ENCODE results near the gene MYO1B.

Gene MYO1B

DNA sequence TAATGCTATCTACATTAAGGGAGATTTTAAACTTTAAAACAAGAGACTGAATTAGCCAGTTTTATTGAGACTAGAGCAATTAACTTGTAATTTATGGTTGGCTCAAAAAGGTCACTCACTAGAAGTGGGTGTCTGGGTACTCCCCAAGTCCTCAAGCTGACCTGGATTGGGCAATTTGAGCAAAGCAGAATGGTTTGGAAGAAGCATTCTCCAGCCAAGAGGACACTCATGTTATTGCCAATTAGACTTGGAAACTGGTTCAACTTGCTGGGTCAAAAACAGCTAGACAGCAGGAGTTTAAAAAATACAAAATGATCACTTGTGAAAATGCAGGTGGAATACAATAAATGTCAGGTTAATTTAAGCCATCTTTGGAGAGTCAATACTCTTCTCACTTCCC is 29.5 kb upstream of the MYO1B start:
- H2AFZ ChIP-seq (ENCODE audit: low read depth, low read length) = no peak overlapping the region
- H3K36me3 ChIP-seq (ENCODE audit: insufficient read depth, low read length) = no peaks in the 10 kb centered on the region
- no peaks in the 10 kb centered on the region for H3K9me3 ChIP-seq (ENCODE audit: low read length)
- no peaks in the 10 kb centered on the region for H3K4me1 ChIP-seq (ENCODE audit: insufficient read depth, low read length)
- H3K4me3 ChIP-seq (ENCODE audit: low read length) = no peak overlapping the region
- no peaks in the 10 kb centered on the region for H3K27me3 ChIP-seq (ENCODE audit: insufficient read depth, low read length)

DNA sequence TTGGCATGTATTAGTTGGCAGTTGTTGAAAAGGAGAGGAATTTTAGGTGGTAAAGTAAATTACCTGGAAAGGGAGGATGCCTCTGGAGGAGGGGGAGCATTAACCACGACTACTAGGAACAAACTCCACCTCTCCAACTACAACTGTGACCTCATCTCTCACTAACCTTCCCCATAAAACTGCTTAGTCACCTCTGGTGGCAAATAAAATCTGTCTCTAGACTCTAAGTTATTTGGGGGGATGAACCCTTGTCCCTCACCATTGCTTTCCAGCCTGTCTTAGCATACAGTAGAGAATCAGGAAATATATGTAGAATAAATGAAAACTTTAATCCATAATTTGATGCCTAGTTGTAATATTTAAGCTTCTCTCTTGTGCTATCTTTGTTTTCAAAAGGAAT is 27.6 kb upstream of the MYO1B start:
- Histone ChIP-seq H3K4me1 (ENCODE audit: insufficient read depth, low read length) (no peaks in the 10 kb centered on the region), H3K36me3 (ENCODE audit: insufficient read depth, low read length) (no peaks in the 10 kb centered on the region), H3K4me3 (ENCODE audit: low read length) (no peak overlapping the region), H3K9me3 (ENCODE audit: low read length) (no peaks in the 10 kb centered on the region), H2AFZ (ENCODE audit: low read depth, low read length) (no peak overlapping the region), H3K27me3 (ENCODE audit: insufficient read depth, low read length) (no peaks in the 10 kb centered on the region)

- Histone ChIP-seq H3K27me3 (ENCODE audit: insufficient read depth, low read length) (no peaks in the 10 kb centered on the region), H3K4me1 (ENCODE audit: insufficient read depth, low read length) (no peaks in the 10 kb centered on the region), H2AFZ (ENCODE audit: low read depth, low read length) (no peak overlapping the region), H3K36me3 (ENCODE audit: insufficient read depth, low read length) (no peaks in the 10 kb centered on the region), H3K9me3 (ENCODE audit: low read length) (no peaks in the 10 kb centered on the region), H3K4me3 (ENCODE audit: low read length) (no peak overlapping the region)
Measured at GRCh38 chr2:191218292-191218898, 26.8 kb upstream of the MYO1B start.

- Histone ChIP-seq H2AFZ (ENCODE audit: low read depth, low read length) (no peak overlapping the region), H3K9me3 (ENCODE audit: low read length) (no peaks in the 10 kb centered on the region)
Measured at GRCh38 chr2:191220671-191221070, 24.5 kb upstream of the MYO1B start.

DNA sequence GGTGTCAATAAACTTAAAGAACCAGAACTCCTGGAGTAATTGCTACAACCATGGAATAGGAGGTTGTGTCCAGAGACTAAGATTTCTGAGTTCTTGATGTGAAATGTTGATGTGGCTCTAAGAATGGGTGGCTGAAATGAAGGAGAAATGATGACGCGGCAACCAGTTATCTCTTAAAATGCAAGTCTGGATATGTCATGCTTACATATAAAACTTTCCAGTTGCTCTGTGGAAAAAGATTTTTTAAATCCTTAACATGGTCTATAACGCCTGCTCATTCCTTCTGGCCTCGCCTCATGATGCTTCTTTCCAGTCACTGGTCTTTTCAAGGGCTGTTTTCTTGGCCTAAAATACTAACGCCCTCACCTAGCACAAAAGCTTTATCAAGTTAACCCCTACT is 23.5 kb upstream of the MYO1B start:
- Histone ChIP-seq H3K9me3 (ENCODE audit: low read length) (no peaks in the 10 kb centered on the region), H3K36me3 (ENCODE audit: insufficient read depth, low read length) (no peaks in the 10 kb centered on the region), H3K4me1 (ENCODE audit: insufficient read depth, low read length) (no peaks in the 10 kb centered on the region), H3K4me3 (ENCODE audit: low read length) (no peak overlapping the region), H3K27me3 (ENCODE audit: insufficient read depth, low read length) (no peaks in the 10 kb centered on the region), H2AFZ (ENCODE audit: low read depth, low read length) (no peak overlapping the region)

More at GRCh38 chr2:191220671-191221070, 24.5 kb upstream of the MYO1B start:
- Histone ChIP-seq H3K27me3 (ENCODE audit: insufficient read depth, low read length) (no peaks in the 10 kb centered on the region), H3K4me3 (ENCODE audit: low read length) (no peak overlapping the region), H3K4me1 (ENCODE audit: insufficient read depth, low read length) (no peaks in the 10 kb centered on the region), H3K36me3 (ENCODE audit: insufficient read depth, low read length) (no peaks in the 10 kb centered on the region)

DNA sequence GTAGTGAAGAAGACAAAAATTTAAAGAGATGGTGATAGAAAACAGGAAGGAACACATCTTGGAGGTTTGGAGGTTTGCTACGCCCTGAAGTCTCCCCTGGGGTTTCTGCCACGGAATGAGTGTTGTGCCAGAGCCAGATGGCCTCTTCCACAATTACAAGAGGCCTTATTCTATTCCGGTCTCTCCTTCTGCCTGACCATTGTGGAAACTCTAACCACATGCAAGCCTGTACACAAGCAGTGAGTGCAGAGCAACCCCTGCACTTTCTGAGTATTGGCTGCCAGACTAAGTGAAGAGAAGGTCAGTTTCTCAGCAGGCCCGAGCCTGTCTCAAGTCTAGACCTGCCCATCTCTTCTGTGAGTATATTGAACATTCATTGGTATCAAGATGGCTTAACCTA is 22.7 kb upstream of the MYO1B start:
- no peak overlapping the region for H2AFZ ChIP-seq (ENCODE audit: low read depth, low read length)
- no peaks in the 10 kb centered on the region for H3K9me3 ChIP-seq (ENCODE audit: low read length)
- no peaks in the 10 kb centered on the region for H3K27me3 ChIP-seq (ENCODE audit: insufficient read depth, low read length)
- no peaks in the 10 kb centered on the region for H3K36me3 ChIP-seq (ENCODE audit: insufficient read depth, low read length)
- H3K4me1 ChIP-seq (ENCODE audit: insufficient read depth, low read length) = no peaks in the 10 kb centered on the region
- no peak overlapping the region for H3K4me3 ChIP-seq (ENCODE audit: low read length)

- Histone ChIP-seq H3K4me1 (ENCODE audit: insufficient read depth, low read length) (no peaks in the 10 kb centered on the region), H3K4me3 (ENCODE audit: low read length) (no peak overlapping the region), H3K9me3 (ENCODE audit: low read length) (no peaks in the 10 kb centered on the region), H3K36me3 (ENCODE audit: insufficient read depth, low read length) (no peaks in the 10 kb centered on the region), H3K27me3 (ENCODE audit: insufficient read depth, low read length) (no peaks in the 10 kb centered on the region), H2AFZ (ENCODE audit: low read depth, low read length) (no peak overlapping the region)
Measured at GRCh38 chr2:191222952-191223351, 22.3 kb upstream of the MYO1B start.

- no peaks in the 10 kb centered on the region for H3K27me3 ChIP-seq (ENCODE audit: insufficient read depth, low read length)
- H3K4me1 ChIP-seq (ENCODE audit: insufficient read depth, low read length) = no peaks in the 10 kb centered on the region
- no peak overlapping the region for H3K4me3 ChIP-seq (ENCODE audit: low read length)
- no peaks in the 10 kb centered on the region for H3K9me3 ChIP-seq (ENCODE audit: low read length)
- no peak overlapping the region for H2AFZ ChIP-seq (ENCODE audit: low read depth, low read length)
- no peaks in the 10 kb centered on the region for H3K36me3 ChIP-seq (ENCODE audit: insufficient read depth, low read length)
Measured at GRCh38 chr2:191225126-191225525, 20.1 kb upstream of the MYO1B start.

DNA sequence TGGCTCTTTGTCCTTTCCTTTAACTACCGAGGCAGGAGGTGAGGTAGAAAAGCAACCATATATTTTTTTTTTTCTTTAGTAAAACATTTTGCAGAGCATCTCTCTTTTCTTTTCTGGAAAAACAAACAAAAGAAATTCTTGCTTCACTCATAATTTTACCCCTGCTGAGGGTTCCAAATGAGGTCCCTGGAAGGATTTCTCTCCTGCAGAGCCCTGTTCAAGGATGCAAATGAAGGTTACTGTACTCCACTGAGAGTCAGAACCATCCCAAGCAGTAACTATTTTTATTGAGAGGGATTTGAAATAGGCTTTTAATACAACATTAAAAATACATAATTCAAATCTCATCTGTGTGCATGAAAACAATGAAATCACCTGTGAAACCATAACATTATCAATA is 19.5 kb upstream of the MYO1B start:
- H3K36me3 ChIP-seq (ENCODE audit: insufficient read depth, low read length) = no peaks in the 10 kb centered on the region
- H3K4me1 ChIP-seq (ENCODE audit: insufficient read depth, low read length) = no peaks in the 10 kb centered on the region

GRCh38 chr2:191226196-191226595 is 19.0 kb upstream of the MYO1B start:
- no peaks in the 10 kb centered on the region for H3K9me3 ChIP-seq (ENCODE audit: low read length)
- H3K4me1 ChIP-seq (ENCODE audit: insufficient read depth, low read length) = no peaks in the 10 kb centered on the region
- no peak overlapping the region for H2AFZ ChIP-seq (ENCODE audit: low read depth, low read length)
- no peaks in the 10 kb centered on the region for H3K27me3 ChIP-seq (ENCODE audit: insufficient read depth, low read length)
- no peak overlapping the region for H3K4me3 ChIP-seq (ENCODE audit: low read length)
- H3K36me3 ChIP-seq (ENCODE audit: insufficient read depth, low read length) = no peaks in the 10 kb centered on the region

More for the DNA sequence above, 19.5 kb upstream of the MYO1B start:
- Histone ChIP-seq H3K4me3 (ENCODE audit: low read length) (no peak overlapping the region), H3K27me3 (ENCODE audit: insufficient read depth, low read length) (no peaks in the 10 kb centered on the region), H3K9me3 (ENCODE audit: low read length) (no peaks in the 10 kb centered on the region), H2AFZ (ENCODE audit: low read depth, low read length) (no peak overlapping the region)

DNA sequence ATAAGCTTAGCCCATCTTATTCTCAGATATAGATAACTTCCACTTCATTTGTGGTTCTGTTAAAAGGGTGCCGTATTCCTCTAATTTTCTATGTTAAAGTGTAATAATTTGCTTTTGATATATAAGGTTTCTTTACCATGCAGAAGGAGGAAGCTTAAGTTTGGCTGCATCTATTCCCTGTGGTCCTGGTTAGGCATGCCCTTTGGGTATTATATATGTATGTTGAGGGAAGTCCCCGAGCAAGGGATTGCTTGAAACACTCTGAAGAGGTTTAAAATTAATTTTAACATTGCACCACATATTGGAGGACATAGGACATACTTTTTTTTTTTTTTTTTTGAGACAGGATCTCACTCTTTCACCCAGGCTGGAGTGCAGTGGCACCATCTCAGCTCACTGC is 16.9 kb upstream of the MYO1B start:
- no peaks in the 10 kb centered on the region for H3K9me3 ChIP-seq (ENCODE audit: low read length)
- no peaks in the 10 kb centered on the region for H3K4me1 ChIP-seq (ENCODE audit: insufficient read depth, low read length)
- H3K27me3 ChIP-seq (ENCODE audit: insufficient read depth, low read length) = no peaks in the 10 kb centered on the region
- H2AFZ ChIP-seq (ENCODE audit: low read depth, low read length) = no peak overlapping the region
- no peaks in the 10 kb centered on the region for H3K36me3 ChIP-seq (ENCODE audit: insufficient read depth, low read length)
- no peak overlapping the region for H3K4me3 ChIP-seq (ENCODE audit: low read length)

- no peaks in the 10 kb centered on the region for H3K36me3 ChIP-seq (ENCODE audit: insufficient read depth, low read length)
- H3K4me1 ChIP-seq (ENCODE audit: insufficient read depth, low read length) = no peaks in the 10 kb centered on the region
- no peak overlapping the region for H3K4me3 ChIP-seq (ENCODE audit: low read length)
- no peaks in the 10 kb centered on the region for H3K9me3 ChIP-seq (ENCODE audit: low read length)
- no peak overlapping the region for H2AFZ ChIP-seq (ENCODE audit: low read depth, low read length)
- no peaks in the 10 kb centered on the region for H3K27me3 ChIP-seq (ENCODE audit: insufficient read depth, low read length)
Measured at GRCh38 chr2:191228861-191229260, 16.3 kb upstream of the MYO1B start.

- Histone ChIP-seq H3K9me3 (ENCODE audit: low read length) (no peaks in the 10 kb centered on the region), H3K36me3 (ENCODE audit: insufficient read depth, low read length) (no peaks in the 10 kb centered on the region), H3K4me3 (ENCODE audit: low read length) (no peak overlapping the region), H2AFZ (ENCODE audit: low read depth, low read length) (no peak overlapping the region), H3K4me1 (ENCODE audit: insufficient read depth, low read length) (no peaks in the 10 kb centered on the region), H3K27me3 (ENCODE audit: insufficient read depth, low read length) (no peaks in the 10 kb centered on the region)
Measured at GRCh38 chr2:191230174-191230573, 15.0 kb upstream of the MYO1B start.

- no peaks in the 10 kb centered on the region for H3K9me3 ChIP-seq (ENCODE audit: low read length)
- no peak overlapping the region for H2AFZ ChIP-seq (ENCODE audit: low read depth, low read length)
- no peak overlapping the region for H3K4me3 ChIP-seq (ENCODE audit: low read length)
- H3K36me3 ChIP-seq (ENCODE audit: insufficient read depth, low read length) = no peaks in the 10 kb centered on the region
- no peaks in the 10 kb centered on the region for H3K27me3 ChIP-seq (ENCODE audit: insufficient read depth, low read length)
- no peaks in the 10 kb centered on the region for H3K4me1 ChIP-seq (ENCODE audit: insufficient read depth, low read length)
Measured at GRCh38 chr2:191231995-191232394, 13.2 kb upstream of the MYO1B start.
